Neural crest cell (in vitro differentiated cells): ENCODE results near the gene FLACC1. TPM values are rescaled to one million over a fixed set of nuclear protein-coding genes. Genes with fewer than 3 reads are reported as not detected.

Experiments used
- DNase-seq: peaks from one replicate; pipeline ENCODE4 v3.0.0; 2021; ENCODE audit warnings: low read depth, mixed read lengths, low spot score
- H3K27ac Mint-ChIP-seq: one replicate; pipeline ENCODE4 v1.8.0; 2021; ENCODE audit warnings: mild to moderate bottlenecking, mixed read lengths; ENCODE audit not compliant: unreplicated experiment
- H3K27me3 Mint-ChIP-seq: 2 replicates; pipeline ENCODE4 v1.8.0; 2021; ENCODE audit warnings: low read depth, mild to moderate bottlenecking, mixed read lengths
- H3K36me3 Mint-ChIP-seq: 2 replicates; pipeline ENCODE4 v1.8.0; 2021; ENCODE audit warnings: low read depth, mild to moderate bottlenecking, mixed read lengths
- H3K4me1 Mint-ChIP-seq: 2 replicates; pipeline ENCODE4 v1.8.0; 2021; ENCODE audit warnings: mixed read lengths
- H3K4me3 Mint-ChIP-seq: one replicate; pipeline ENCODE4 v1.8.0; 2021; ENCODE audit warnings: mild to moderate bottlenecking, mixed read lengths
- H3K9me3 Mint-ChIP-seq: 2 replicates; pipeline ENCODE4 v1.8.0; 2021; ENCODE audit warnings: mixed read lengths
- CTCF ChIP-seq: fragments of 200-600 bp; sonication (generic); conservative IDR thresholded peaks from 2 replicates; pipeline ENCODE4 v1.5.0; 2021; ENCODE audit warnings: antibody characterized with exemption, mild to moderate bottlenecking
- total RNA-seq: library from RNA; stranded (reverse); gene quantifications from 2 replicates; pipeline ENCODE4 v1.2.1, GENCODE V29; 2021

Gene FLACC1
- total RNA-seq, 1 donor from 2014 or later: 1.0 TPM

GRCh38 chr2:201360256-201360655 lies 3.1 kb upstream of the FLACC1 start:
- H3K27me3 Mint-ChIP-seq: no peaks in the 10 kb centered on the region
- H3K4me1 Mint-ChIP-seq: peaks cover 7% of the 10 kb centered on the region
- H3K9me3 Mint-ChIP-seq: peaks cover 9% of the 10 kb centered on the region
- TF ChIP-seq CTCF: no peak
- no peak overlapping the region for H3K4me3 Mint-ChIP-seq
- H3K27ac Mint-ChIP-seq: no peak overlapping the region
- peaks cover 33% of the 10 kb centered on the region for H3K36me3 Mint-ChIP-seq
- DNase-seq: no peak

- H3K4me1 Mint-ChIP-seq: peaks cover 7% of the 10 kb centered on the region
- peaks cover 3% of the 10 kb centered on the region for H3K9me3 Mint-ChIP-seq
- no peak for DNase-seq
- H3K36me3 Mint-ChIP-seq: peaks cover 26% of the 10 kb centered on the region
- no peak overlapping the region for H3K4me3 Mint-ChIP-seq
- no peaks in the 10 kb centered on the region for H3K27me3 Mint-ChIP-seq
- no peak overlapping the region for H3K27ac Mint-ChIP-seq
- TF ChIP-seq CTCF: no peak
These were observed 1.5 kb upstream of the FLACC1 start for GRCh38 chr2:201358684-201359083.

GRCh38 chr2:201353116-201353515 lies 4.0 kb downstream of the FLACC1 start:
- Mint-ChIP-seq H3K4me3 (no peak overlapping the region), H3K27ac (no peak overlapping the region), H3K36me3 (peaks cover 2% of the 10 kb centered on the region), H3K27me3 (no peaks in the 10 kb centered on the region), H3K9me3 (no peaks in the 10 kb centered on the region), H3K4me1 (peaks cover 15% of the 10 kb centered on the region)
- TF ChIP-seq CTCF: no peak
- no peak for DNase-seq

GRCh38 chr2:201350879-201351278 lies 6.3 kb downstream of the FLACC1 start:
- TF ChIP-seq CTCF: no peak
- no peak overlapping the region for H3K27ac Mint-ChIP-seq
- no peaks in the 10 kb centered on the region for H3K27me3 Mint-ChIP-seq
- peaks cover 17% of the 10 kb centered on the region for H3K4me1 Mint-ChIP-seq
- H3K9me3 Mint-ChIP-seq: no peaks in the 10 kb centered on the region
- no peak overlapping the region for H3K4me3 Mint-ChIP-seq
- H3K36me3 Mint-ChIP-seq: peaks cover 2% of the 10 kb centered on the region
- DNase-seq: no peak

- Mint-ChIP-seq H3K36me3 (peaks cover 2% of the 10 kb centered on the region), H3K27ac (peak overlapping the region; percentile 46), H3K9me3 (no peaks in the 10 kb centered on the region), H3K4me1 (peaks cover 21% of the 10 kb centered on the region), H3K4me3 (no peak overlapping the region), H3K27me3 (no peaks in the 10 kb centered on the region)
- TF ChIP-seq CTCF: no peak
- DNase-seq: no peak
These were observed 7.5 kb downstream of the FLACC1 start for GRCh38 chr2:201349601-201350000.

GRCh38 chr2:201348758-201349157 lies 8.4 kb downstream of the FLACC1 start:
- Mint-ChIP-seq H3K9me3 (no peaks in the 10 kb centered on the region), H3K4me1 (peaks cover 21% of the 10 kb centered on the region), H3K4me3 (no peak overlapping the region), H3K27ac (no peak overlapping the region), H3K36me3 (no peaks in the 10 kb centered on the region), H3K27me3 (no peaks in the 10 kb centered on the region)
- TF ChIP-seq CTCF: no peak
- no peak for DNase-seq
